Ishikawa (cell line): ENCODE measurements around the gene SLC27A5.
A peak's percentile ranks its signal among the peaks of the same experiment; 100 is the strongest.

ENCODE experiments used
- CEBPB ChIP-seq: IDR thresholded peaks from 2 replicates; pipeline ENCODE4 v1.6.1; 2012
- CREB1 ChIP-seq: IDR thresholded peaks from 2 replicates; pipeline ENCODE4 v1.6.1; 2012; ENCODE audit warnings: low read depth
- EGR1 ChIP-seq: IDR thresholded peaks from 2 replicates; pipeline ENCODE4 v1.6.1; 2012
- EP300 ChIP-seq: IDR thresholded peaks from 2 replicates; pipeline ENCODE4 v1.6.1; 2012; ENCODE audit warnings: borderline replicate concordance
- FOXM1 ChIP-seq: IDR thresholded peaks from 2 replicates; pipeline ENCODE4 v1.6.1; 2012; ENCODE audit warnings: low read depth, borderline replicate concordance
- MAX ChIP-seq: IDR thresholded peaks from 2 replicates; pipeline ENCODE4 v1.6.1; 2012
- NFIC ChIP-seq: IDR thresholded peaks from 2 replicates; pipeline ENCODE4 v1.6.1; 2012
- RAD21 ChIP-seq: IDR thresholded peaks from 2 replicates; pipeline ENCODE4 v1.6.1; 2012; ENCODE audit warnings: low read depth
- REST ChIP-seq: IDR thresholded peaks from 2 replicates; pipeline ENCODE4 v1.6.1; 2012; ENCODE audit warnings: low read depth, mild to moderate bottlenecking
- TAF1 ChIP-seq: IDR thresholded peaks from 2 replicates; pipeline ENCODE4 v1.6.1; 2012; ENCODE audit warnings: low read depth, mild to moderate bottlenecking
- TCF12 ChIP-seq: IDR thresholded peaks from 2 replicates; pipeline ENCODE4 v1.6.1; 2012; ENCODE audit warnings: low read depth
- TEAD4 ChIP-seq: IDR thresholded peaks from 2 replicates; pipeline ENCODE4 v1.6.1; 2012
- USF1 ChIP-seq: IDR thresholded peaks from 2 replicates; pipeline ENCODE4 v1.6.1; 2012
- YY1 ChIP-seq: IDR thresholded peaks from 2 replicates; pipeline ENCODE4 v1.6.1; 2012; ENCODE audit warnings: low read depth
- ZBTB7A ChIP-seq: IDR thresholded peaks from 2 replicates; pipeline ENCODE4 v1.6.1; 2012; ENCODE audit warnings: low read depth

The SLC27A5 gene

GRCh38 chr19:58556622-58557220 lies 44.9 kb upstream of the SLC27A5 start:
- TF ChIP-seq EP300 (no peak), RAD21 (no peak), TEAD4 (no peak), CEBPB (no peak), REST (no peak), YY1 (no peak), FOXM1 (no peak), NFIC (no peak)

GRCh38 chr19:58555920-58556621 lies 44.3 kb upstream of the SLC27A5 start:
- no peak for TF ChIP-seq EGR1
- no peak for TF ChIP-seq TCF12
- no peak for TF ChIP-seq CREB1
- TF ChIP-seq YY1, result no peak
- TF ChIP-seq EP300, result no peak
- no peak for TF ChIP-seq REST
- TF ChIP-seq MAX, result no peak
- no peak for TF ChIP-seq ZBTB7A
- TF ChIP-seq NFIC, result no peak
- TF ChIP-seq CEBPB, result no peak

GRCh38 chr19:58555369-58555885 lies 43.6 kb upstream of the SLC27A5 start:
- TF ChIP-seq EGR1 (no peak), CREB1 (no peak), YY1 (no peak), NFIC (no peak), REST (no peak), TEAD4 (no peak), RAD21 (no peak), CEBPB (no peak), EP300 (no peak), ZBTB7A (no peak), TAF1 (no peak), USF1 (no peak), FOXM1 (no peak), MAX (no peak), TCF12 (no peak)

- TF ChIP-seq CEBPB (peak; percentile 89), CREB1 (peak; percentile 79), REST (no peak), NFIC (0 out of 2 replicates have a peak, but pooled peaks have one; percentile 17), USF1 (peak; percentile 54), FOXM1 (no peak), MAX (peak; percentile 52), TEAD4 (peak; percentile 48), EGR1 (no peak), RAD21 (no peak), ZBTB7A (peak; percentile 87), TAF1 (peak; percentile 69), EP300 (peak; percentile 51; the same call in 1 of the 2 replicates), TCF12 (peak; percentile 79; the same call in 1 of the 2 replicates), YY1 (peak; percentile 70)
Observed at GRCh38 chr19:58554494-58555368, 42.9 kb upstream of the SLC27A5 start, which contains the start of gene CHMP2A. CHMP2A (minus strand) TSS chr19:58555105; CDS start chr19:58554212, 893 bp downstream.
